Measurements from ENCODE around the gene OBSL1.

Gene OBSL1

GRCh38 chr2:219571311-219572236, at the start of gene OBSL1:
OBSL1 (minus strand) TSS chr2:219571539; CDS start chr2:219571232, 307 bp downstream.
- no peak for TF ChIP-seq CTCF (IDR thresholded peaks at IDR 0.05; ENCODE audit: low read depth, low read length, missing control alignments)
- DNase-seq (ENCODE audit: low read depth), result no peak
- H3K4me3 ChIP-seq (ENCODE audit: low read depth, low read length), result no peak within 1 kb of the TSS

DNA sequence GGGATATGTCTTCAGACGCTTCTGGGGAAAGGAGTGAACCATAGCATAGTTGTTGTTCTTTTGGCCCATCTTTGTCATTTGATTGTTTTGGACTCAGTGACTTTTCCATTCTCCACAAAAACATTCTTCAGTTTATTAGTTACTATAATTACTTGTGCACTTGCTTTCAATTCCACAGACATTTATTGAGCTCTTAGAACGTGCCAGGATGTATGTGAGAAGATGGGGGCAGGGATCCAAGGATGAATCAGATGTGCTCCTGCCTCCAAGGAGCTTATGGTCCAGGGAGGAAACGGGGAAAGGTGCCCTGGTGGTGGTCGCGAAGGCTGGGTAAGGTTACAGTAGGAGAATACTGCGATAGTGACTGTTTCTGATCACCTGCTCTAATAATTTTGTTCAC, 49.2 kb upstream of the OBSL1 start:
- no peak for TF ChIP-seq CTCF (IDR thresholded peaks at IDR 0.05; ENCODE audit: low read depth, low read length, missing control alignments)
- H3K4me3 ChIP-seq (ENCODE audit: low read depth, low read length), result no peak overlapping the region
- no peak for DNase-seq (ENCODE audit: low read depth)

DNA sequence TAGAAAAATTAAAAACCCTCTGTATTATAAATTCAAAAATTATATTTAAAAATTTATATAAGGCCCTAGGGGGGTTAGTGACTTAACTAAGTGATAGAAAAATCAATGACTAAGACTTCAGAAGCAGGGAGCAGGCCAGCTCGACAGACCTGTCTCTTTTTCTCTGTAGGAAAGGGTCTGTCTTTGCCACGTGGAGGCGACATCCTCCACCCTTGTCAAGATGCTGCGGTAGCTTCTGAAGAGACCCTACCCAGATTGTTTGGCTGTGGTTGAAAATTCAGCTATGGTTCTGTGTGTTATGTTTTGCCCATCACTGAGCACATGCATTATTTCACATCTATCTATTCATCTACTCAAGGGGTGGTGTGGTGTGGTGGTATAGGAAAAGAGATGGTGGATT, 47.9 kb upstream of the OBSL1 start:
- no peak for TF ChIP-seq CTCF (IDR thresholded peaks at IDR 0.05; ENCODE audit: low read depth, low read length, missing control alignments)
- H3K4me3 ChIP-seq (ENCODE audit: low read depth, low read length), result no peak overlapping the region
- DNase-seq (ENCODE audit: low read depth), result no peak

DNA sequence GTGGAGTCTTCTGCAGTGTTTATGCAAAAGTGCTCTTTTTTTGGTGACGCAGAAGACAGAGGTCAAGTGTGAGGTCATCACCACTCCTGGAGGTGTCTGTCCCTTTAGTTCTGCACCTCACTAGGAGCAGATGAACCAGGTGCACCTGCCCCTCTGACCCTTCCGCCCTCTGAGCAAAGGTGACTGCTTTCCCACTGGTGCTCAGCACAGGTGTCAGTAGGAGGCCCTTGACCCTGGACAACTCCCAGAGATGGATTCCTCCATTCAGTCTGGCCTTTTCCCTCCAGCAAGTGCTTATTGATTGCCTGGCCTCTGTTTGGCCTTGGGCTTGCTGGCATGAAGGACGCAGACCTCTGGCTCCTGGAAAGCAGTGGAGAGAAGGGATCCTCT, 47.4 kb upstream of the OBSL1 start:
- DNase-seq (ENCODE audit: low read depth), result no peak
- no peak for TF ChIP-seq CTCF (IDR thresholded peaks at IDR 0.05; ENCODE audit: low read depth, low read length, missing control alignments)
- H3K4me3 ChIP-seq (ENCODE audit: low read depth, low read length), result no peak overlapping the region

- no peak for TF ChIP-seq CTCF (IDR thresholded peaks at IDR 0.05; ENCODE audit: low read depth, low read length, missing control alignments)
- no peak overlapping the region for H3K4me3 ChIP-seq (ENCODE audit: low read depth, low read length)
- no peak for DNase-seq (ENCODE audit: low read depth)
Observed at GRCh38 chr2:219616550-219616949, 45.2 kb upstream of the OBSL1 start.

- no peak for TF ChIP-seq CTCF (IDR thresholded peaks at IDR 0.05; ENCODE audit: low read depth, low read length, missing control alignments)
- DNase-seq (ENCODE audit: low read depth), result no peak
- no peak overlapping the region for H3K4me3 ChIP-seq (ENCODE audit: low read depth, low read length)
Observed at GRCh38 chr2:219615894-219616293, 44.6 kb upstream of the OBSL1 start.

DNA sequence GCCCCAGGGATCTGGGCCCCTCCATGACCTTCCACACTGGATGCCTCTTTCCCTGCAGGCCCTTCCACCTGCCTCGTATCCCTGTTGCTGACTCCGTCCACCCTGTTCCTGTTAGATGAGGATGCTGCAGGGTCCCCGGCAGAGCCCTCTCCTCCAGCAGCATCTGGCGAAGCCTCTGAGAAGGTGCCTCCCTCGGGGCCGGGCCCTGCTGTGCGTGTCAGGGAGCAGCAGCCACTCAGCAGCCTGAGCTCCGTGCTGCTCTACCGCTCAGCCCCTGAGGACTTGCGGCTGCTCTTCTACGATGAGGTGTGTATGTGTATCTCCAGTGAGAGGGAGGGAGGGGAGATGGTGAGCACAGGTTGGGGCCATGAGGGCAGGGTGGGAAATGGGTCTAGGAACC, 43.7 kb upstream of the OBSL1 start:
- TF ChIP-seq CTCF (IDR thresholded peaks at IDR 0.05; ENCODE audit: low read depth, low read length, missing control alignments), result no peak
- no peak for DNase-seq (ENCODE audit: low read depth)
- H3K4me3 ChIP-seq (ENCODE audit: low read depth, low read length), result no peak overlapping the region

Data from GM12864 (cell line).